Right kidney (tissue), 1 donor: ENCODE results near the gene GPR137B.
"Not testable (repeated sequence)": the region's sequence is repeated elsewhere in the genome, so short reads cannot be mapped to it uniquely, and the experiment has no call there.

Experiments used
- DNase-seq: peaks from one replicate; pipeline ENCODE4 v3.0.0-alpha.2; 2016

Gene GPR137B

GRCh38 chr1:236159704-236160539, 17.6 kb downstream of the GPR137B start:
- DNase-seq: peak; percentile 63

DNA sequence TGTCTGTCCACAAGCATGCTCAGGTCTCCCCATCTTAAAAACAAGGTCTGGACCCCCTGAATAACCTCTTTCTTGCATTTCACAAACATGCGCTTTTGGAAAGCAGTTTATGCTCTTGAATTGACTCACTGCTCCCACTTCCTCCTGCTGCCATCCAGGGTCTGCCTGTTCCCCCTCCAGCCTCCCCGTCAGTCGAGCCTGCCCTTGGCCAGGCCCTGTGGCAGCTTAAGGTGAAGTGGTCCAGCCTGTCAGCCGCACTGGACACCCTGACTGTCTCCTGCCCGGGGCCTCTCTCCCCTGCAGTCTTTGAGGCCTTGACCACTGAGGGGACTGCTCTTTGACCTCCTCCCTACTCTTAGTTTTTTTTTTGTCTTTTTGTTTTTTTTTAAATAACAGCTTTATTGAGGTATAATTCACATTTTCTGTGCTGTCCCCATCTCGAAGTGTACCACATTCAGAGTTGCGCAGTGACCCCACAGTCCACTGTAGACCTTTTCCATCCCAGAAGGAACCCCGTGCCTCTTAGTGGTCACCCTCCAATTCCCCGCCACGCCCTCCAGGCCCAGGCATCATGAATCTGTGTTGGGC, 18.3 kb downstream of the GPR137B start:
- no peak for DNase-seq

- DNase-seq: no peak
Measured at GRCh38 chr1:236161230-236161629, 18.9 kb downstream of the GPR137B start.

GRCh38 chr1:236161755-236162154, 19.4 kb downstream of the GPR137B start:
- not testable (repeated sequence) for DNase-seq

DNA sequence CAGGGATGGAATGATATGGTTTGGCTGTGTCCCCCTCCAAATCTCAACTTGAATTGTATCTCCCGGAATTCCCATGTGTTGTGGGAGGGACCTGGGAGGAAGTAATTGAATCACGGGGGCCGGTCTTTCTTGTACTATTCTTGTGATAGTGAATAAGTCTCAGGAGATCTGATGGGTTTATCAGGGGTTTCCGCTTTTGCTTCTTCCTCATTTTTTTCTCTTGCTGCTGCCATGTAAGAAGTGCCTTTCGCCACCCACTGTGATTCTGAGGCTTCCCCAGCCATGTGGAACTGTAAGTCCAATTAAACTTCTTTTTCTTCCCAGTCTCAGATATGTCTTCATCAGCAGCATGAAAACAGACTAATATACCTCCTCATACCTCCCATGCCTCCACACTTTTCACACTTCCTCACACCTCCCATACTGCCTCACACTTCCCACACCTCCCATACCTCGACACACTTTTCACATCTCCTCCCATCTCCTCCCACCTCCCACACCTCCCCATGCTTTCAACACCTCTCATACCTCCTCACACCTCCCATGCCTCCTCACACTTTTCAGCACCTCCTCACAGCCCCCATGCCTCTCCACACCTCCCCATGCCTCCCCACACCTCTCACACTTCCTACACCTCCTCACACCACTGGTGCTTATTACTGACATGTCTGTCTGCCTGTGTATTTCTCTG, 21.3 kb downstream of the GPR137B start:
- no peak for DNase-seq

GRCh38 chr1:236164273-236164672, 21.9 kb downstream of the GPR137B start:
- no peak for DNase-seq

GRCh38 chr1:236165238-236165981, 23.1 kb downstream of the GPR137B start:
- DNase-seq: no peak

DNA sequence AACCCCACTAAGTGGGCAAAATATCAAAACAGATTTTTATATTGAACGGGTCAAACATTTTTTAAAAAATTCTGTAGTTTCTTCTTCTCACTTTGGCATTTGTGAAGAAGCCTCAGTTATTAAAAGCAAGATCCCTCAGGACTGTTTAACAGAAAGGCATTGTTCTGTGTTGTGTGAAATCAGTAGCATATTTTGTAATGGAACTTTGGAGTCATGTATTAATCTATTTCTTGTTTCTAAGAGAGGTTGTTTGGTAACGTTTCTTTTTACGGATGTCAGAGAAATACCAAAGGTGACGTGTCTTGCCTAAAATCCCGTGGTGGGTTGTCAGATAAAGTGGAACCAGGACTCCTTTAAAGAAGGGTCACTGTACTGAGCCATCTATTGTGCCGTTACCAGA, 23.7 kb downstream of the GPR137B start:
- no peak for DNase-seq

DNA sequence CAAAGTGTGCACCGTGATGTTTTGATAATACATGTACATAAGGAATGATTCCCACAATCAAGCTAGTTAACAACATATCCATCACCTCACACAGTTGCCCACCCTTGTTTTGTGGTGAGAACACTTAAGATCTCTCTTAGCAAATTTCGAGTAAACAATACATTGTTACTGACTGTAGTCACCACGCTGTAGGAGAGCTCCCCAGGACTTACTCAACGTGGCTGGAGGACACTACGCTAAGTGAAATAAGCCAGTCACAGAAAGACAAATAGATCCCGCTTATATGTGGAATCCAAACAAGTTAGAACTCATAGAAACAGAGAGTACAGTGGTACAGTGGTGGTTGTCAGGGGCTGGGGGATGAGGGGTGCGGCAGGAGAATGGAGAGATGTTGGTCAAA, 24.8 kb downstream of the GPR137B start:
- DNase-seq: no peak

DNA sequence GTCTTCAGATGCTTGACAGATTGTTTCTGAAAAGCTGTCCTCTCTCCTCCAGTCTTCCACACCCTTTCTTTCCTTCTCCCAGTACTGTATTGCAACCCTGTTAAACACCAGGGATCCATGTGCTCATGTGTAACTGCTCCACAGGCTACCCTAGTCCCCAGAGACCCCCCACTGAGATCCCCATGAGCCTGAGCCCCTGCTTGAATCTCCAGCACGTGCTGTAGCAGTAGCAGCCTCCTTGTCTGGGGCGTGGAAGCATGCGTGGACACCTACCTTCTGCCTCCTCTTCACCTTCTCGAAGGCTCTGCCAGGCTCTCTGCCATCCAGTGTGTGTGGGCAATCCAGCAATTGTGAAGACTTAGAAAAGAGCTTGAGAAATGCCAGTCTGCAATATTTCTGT, 25.2 kb downstream of the GPR137B start:
- no peak for DNase-seq

DNA sequence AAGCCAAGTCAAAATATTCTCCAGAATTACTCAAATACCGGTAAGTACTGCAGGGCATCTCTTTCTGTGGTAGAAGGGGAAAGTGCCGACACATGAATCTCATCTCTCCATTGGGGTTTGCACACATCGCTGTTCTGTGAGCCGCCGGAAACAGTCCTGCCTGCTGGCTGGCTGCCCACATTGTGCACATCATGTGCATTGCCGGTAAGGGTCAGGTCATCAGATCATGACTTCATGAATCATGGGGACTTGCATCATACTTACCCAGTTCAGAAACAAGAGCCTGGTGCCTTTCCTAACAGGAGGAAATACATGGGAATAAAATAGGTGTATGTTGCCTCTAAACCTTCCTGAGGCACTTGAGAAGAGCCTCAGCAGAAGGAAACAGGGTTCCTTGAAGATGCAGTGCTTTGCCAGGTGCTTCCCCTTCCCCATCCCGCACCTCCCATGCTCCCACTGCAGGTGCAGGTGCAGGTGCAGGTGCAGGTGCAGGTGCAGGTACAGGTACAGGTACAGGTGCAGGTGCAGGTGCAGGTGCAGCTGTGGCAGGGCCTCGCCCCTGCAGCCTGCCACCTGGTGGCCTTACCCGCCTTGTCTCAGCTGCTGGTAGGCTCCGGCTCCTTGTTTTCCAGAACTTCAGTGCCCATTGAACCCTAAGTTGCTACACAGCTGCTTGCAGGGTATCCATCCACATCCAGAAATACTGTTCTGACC, 26.5 kb downstream of the GPR137B start:
- no peak for DNase-seq

DNA sequence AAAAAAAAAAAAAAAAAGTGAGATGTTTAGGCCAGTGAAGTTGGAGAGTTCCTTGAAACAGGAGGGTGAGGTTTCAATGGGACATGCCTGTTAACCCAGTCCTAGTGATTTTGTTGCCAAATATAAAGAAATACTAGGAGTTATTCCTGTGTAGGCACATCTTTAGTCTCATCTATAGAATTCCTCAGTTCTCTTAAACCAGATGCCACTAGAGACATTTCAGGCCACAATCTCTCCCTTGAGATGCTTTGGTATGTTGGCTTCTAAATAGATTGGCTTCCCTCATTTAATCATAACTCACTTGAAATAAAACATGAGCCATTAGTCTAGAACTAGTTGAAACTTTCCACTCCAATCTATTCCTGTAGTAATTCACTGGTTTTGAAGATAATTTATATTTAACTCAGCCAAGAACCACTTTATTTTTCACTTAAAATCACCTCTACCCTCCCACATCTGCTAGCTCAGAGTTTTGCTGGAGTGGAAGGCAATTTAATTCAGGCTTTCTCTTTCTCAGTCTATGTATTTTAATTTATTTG, 29.8 kb downstream of the GPR137B start:
- DNase-seq: no peak

- DNase-seq: no peak
Measured at GRCh38 chr1:236173174-236173767, 30.9 kb downstream of the GPR137B start.

DNA sequence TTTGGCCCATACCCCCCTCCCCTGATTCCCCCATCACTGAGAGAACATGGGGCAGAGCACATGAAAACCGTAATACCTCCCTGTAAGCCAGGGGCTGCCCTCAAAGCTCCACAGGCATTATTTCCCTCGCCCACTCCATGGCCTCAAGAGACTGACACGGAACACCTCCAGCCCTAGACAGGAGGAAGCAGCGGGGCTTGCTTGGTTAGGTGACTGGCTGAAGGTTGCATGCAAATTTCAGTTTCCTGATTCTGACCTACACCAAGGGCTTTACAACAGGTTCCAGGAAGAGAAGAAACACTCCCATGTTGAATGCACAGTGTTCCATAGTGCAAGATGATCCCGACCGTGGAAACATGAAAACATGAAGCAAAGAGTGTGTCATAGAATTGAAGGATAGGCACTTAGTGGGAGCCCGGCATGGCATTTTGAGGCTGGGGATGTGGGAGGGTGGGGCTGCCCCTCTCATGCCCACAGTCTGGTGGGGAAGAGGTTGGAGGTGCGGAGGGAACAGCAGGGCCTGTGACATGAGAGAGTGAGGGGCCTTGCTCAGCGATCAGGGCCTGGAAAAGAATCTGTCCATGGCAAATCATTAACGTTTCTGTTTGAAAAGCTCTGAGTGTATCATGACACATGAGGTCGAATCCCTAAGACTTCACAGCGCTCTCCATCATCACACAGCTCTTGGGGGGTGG, 33.5 kb downstream of the GPR137B start:
- DNase-seq: no peak

GRCh38 chr1:236176337-236177336, 34.3 kb downstream of the GPR137B start:
- DNase-seq: peak; percentile 32

- DNase-seq: no peak
Measured at GRCh38 chr1:236179634-236180033, 37.3 kb downstream of the GPR137B start.

DNA sequence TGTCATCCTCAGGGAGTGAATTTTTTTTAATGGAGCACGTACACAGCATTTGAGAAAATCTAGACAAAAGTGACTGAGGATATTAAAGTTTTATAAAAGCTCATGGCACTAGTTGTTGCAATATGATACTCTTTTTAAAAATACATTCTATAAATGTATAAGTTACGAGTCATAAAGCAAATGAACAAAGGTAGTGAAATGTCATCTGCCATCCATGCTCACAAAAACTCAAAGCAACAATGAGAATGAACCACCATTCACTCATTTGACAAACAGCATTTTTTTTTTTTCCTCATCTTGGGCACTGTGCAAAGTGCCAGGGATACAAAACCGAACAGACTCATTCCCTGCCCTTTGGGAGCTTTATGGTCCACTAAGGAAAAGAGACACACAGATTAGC, 38.7 kb downstream of the GPR137B start:
- no peak for DNase-seq

- no peak for DNase-seq
Measured at GRCh38 chr1:236185687-236186086, 43.3 kb downstream of the GPR137B start.

- DNase-seq: not testable (repeated sequence)
Measured at GRCh38 chr1:236186471-236186870, 44.1 kb downstream of the GPR137B start.
